HepG2 (cell line): ENCODE measurements around the gene ACE. TPM values are rescaled to one million over a fixed set of nuclear protein-coding genes. Genes with fewer than 3 reads are reported as not detected.

Source experiments
- ATAC-seq: fragments of 200-7000 bp; cut with Tn5 transposase; 3 replicates; pipeline ENCODE4 v1.9.1; 2020; ENCODE audit warnings: mild to moderate bottlenecking, moderate library complexity
- BruUV-seq: library from RNA; stranded (reverse); fragments of 400-500 nt; replicated peaks from 2 replicates; lab custom pipeline; 2021; lab: Mats Ljungman, UMichigan
- CTCF ChIA-PET: fragments of 300-600 bp; formaldehyde crosslinking; extraction: SDS; loops from one replicate; lab custom pipeline; 2021; ENCODE audit warnings: low total read pairs, inconsistent platforms, low intra/inter-chr PET ratio; lab: Yijun Ruan, JAX
- POLR2A ChIA-PET: fragments of 350-600 bp; sonication (Branson Sonifier 250); formaldehyde crosslinking; loops from one replicate; lab custom pipeline; 2020; ENCODE audit warnings: antibody characterized with exemption, inconsistent platforms; lab: Yijun Ruan, JAX
- DNase-seq: peaks from one replicate; pipeline ENCODE4 v3.0.0-alpha.2; 2015; ENCODE audit warnings: low spot score
- FAIRE-seq: peaks from 3 replicates; lab custom pipeline; 2011; peaks lifted over from hg19 to GRCh38; lab: Jason Lieb, UNC
- H2AFZ ChIP-seq: one replicate; pipeline ENCODE4 v1.6.1; 2011; ENCODE audit warnings: low read length, inconsistent platforms
- H3K27ac ChIP-seq: fragments of 300-600 bp; 3 replicates; pipeline ENCODE4 v1.8.0; 2011; ENCODE audit warnings: mixed run types, mild to moderate bottlenecking, mixed read lengths, low read length, inconsistent platforms; ENCODE audit not compliant: insufficient read depth; ENCODE audit errors: extremely low read length
- H3K27me3 ChIP-seq, 2 experiments: fragments of 200-600 bp in 1 of 2; 2 replicates in 1 of 2; 3 replicates in 1 of 2; pipeline versions ENCODE4 v1.6.0 to v1.8.0; 2011; ENCODE audit warnings: low read length in 2 of 2, mild to moderate bottlenecking in 2 of 2, moderate library complexity in 2 of 2, inconsistent platforms in 1 of 2; ENCODE audit not compliant: insufficient read depth in 2 of 2, control insufficient read depth in 1 of 2
- H3K36me3 ChIP-seq, 2 experiments: fragments of 200-600 bp in 1 of 2; replicated peaks in 1 of 2; 2 replicates in 1 of 2; 3 replicates in 1 of 2; pipeline versions ENCODE4 v1.5.1 to v1.8.0; 2011; ENCODE audit warnings: low read length in 2 of 2, inconsistent platforms in 1 of 2; ENCODE audit not compliant: insufficient read depth in 2 of 2, control insufficient read depth in 1 of 2
- H3K4me1 ChIP-seq: 2 replicates; pipeline ENCODE4 v1.5.1; 2012; ENCODE audit warnings: low read length, inconsistent platforms; ENCODE audit not compliant: insufficient read depth
- H3K4me2 ChIP-seq: 2 replicates; pipeline ENCODE4 v1.6.0; 2011; ENCODE audit warnings: low read depth, low read length, inconsistent platforms
- H3K4me3 ChIP-seq, 3 experiments: fragments of 200-600 bp in 1 of 3; sonication (generic), shearing (Covaris generic) in 1 of 3; replicated peaks in 1 of 3; 2 replicates each; pipeline ENCODE4 v1.5.1; 2011 to 2016; ENCODE audit warnings: low read length in 3 of 3, inconsistent platforms in 2 of 3, low read depth in 2 of 3, mild to moderate bottlenecking in 2 of 3, control low read depth in 1 of 3, mixed read lengths in 1 of 3; ENCODE audit not compliant: insufficient read depth in 1 of 3
- H3K79me2 ChIP-seq: one replicate; pipeline ENCODE4 v1.6.1; 2011; ENCODE audit warnings: low read length, inconsistent platforms; ENCODE audit not compliant: insufficient read depth
- H3K9ac ChIP-seq: 2 replicates; pipeline ENCODE4 v1.6.0; 2011; ENCODE audit warnings: mild to moderate bottlenecking, low read depth, low read length, inconsistent platforms; ENCODE audit not compliant: insufficient read depth
- H3K9me3 ChIP-seq: 2 replicates; pipeline ENCODE4 v1.5.1; 2012; ENCODE audit warnings: mild to moderate bottlenecking, low read length
- H4K20me1 ChIP-seq: 2 replicates; pipeline ENCODE4 v1.6.0; 2011; ENCODE audit warnings: inconsistent platforms, mild to moderate bottlenecking, low read length, moderate library complexity; ENCODE audit not compliant: insufficient read depth
- CREM ChIP-seq, 2 experiments: sonication (generic) in 1 of 2; formaldehyde crosslinking in 1 of 2; IDR thresholded peaks; 2 replicates each; pipeline versions ENCODE4 v1.4.0 to v1.6.1; 2016 to 2020; ENCODE audit warnings: antibody characterized with exemption in 1 of 2, mild to moderate bottlenecking in 1 of 2, missing genetic modification reagents in 1 of 2
- GATAD2A ChIP-seq: IDR thresholded peaks from 2 replicates; pipeline ENCODE4 v1.6.1; 2016
- IRF2 ChIP-seq: IDR thresholded peaks from 2 replicates; pipeline ENCODE4 v1.6.1; 2018; ENCODE audit warnings: missing genetic modification reagents, missing compliant biosample characterization
- KAT2B ChIP-seq: fragments of 150-350 bp; IDR thresholded peaks from 2 replicates; pipeline ENCODE4 v1.6.1; 2014; ENCODE audit warnings: low read depth, low read length, borderline replicate concordance
- MXD4 ChIP-seq: IDR thresholded peaks from 2 replicates; pipeline ENCODE4 v1.6.1; 2016; ENCODE audit warnings: mild to moderate bottlenecking, missing biosample characterization, missing genetic modification reagents
- ZBTB7B ChIP-seq: sonication (generic); formaldehyde crosslinking; IDR thresholded peaks from 2 replicates; pipeline ENCODE4 v1.4.0; 2020; ENCODE audit warnings: missing genetic modification reagents
- ZNF20 ChIP-seq: sonication (generic); formaldehyde crosslinking; IDR thresholded peaks from 2 replicates; pipeline ENCODE4 v1.4.0; 2020; ENCODE audit warnings: mild to moderate bottlenecking, moderate library complexity, missing genetic modification reagents
- ZNF230 ChIP-seq: sonication (generic); formaldehyde crosslinking; IDR thresholded peaks from 2 replicates; pipeline ENCODE4 v1.4.0; 2020; ENCODE audit warnings: mild to moderate bottlenecking, missing genetic modification reagents
- ZNF549 ChIP-seq: sonication (generic); formaldehyde crosslinking; IDR thresholded peaks from 2 replicates; pipeline ENCODE4 v1.5.0; 2020; ENCODE audit warnings: missing genetic modification reagents
- ZNF570 ChIP-seq: sonication (generic); formaldehyde crosslinking; IDR thresholded peaks from 2 replicates; pipeline ENCODE4 v1.4.0; 2020; ENCODE audit warnings: mild to moderate bottlenecking, missing genetic modification reagents, borderline replicate concordance
- ZNF644 ChIP-seq: IDR thresholded peaks from 2 replicates; pipeline ENCODE4 v1.6.1; 2016; ENCODE audit warnings: low read depth
- ZNF746 ChIP-seq: sonication (generic); formaldehyde crosslinking; IDR thresholded peaks from 2 replicates; pipeline ENCODE4 v1.8.0; 2022; ENCODE audit warnings: mild to moderate bottlenecking, missing genetic modification reagents
- ZNF775 ChIP-seq: sonication (generic); formaldehyde crosslinking; IDR thresholded peaks from 2 replicates; pipeline ENCODE4 v1.4.0; 2020; ENCODE audit warnings: missing genetic modification reagents, mild to moderate bottlenecking, moderate library complexity, borderline replicate concordance
- ZSCAN21 ChIP-seq: sonication (generic); formaldehyde crosslinking; IDR thresholded peaks from 2 replicates; pipeline ENCODE4 v1.8.0; 2022; ENCODE audit warnings: mild to moderate bottlenecking, missing genetic modification reagents, moderate library complexity, borderline replicate concordance
- WGBS: methylation state at CpG from one replicate; pipeline ENCODE4 v1.1.6; 2017; ENCODE audit warnings: low lambda C conversion rate; 5-methylcytosine and 5-hydroxymethylcytosine counted together
- in situ Hi-C: cut with HindIII; loops from 2 replicates; pipeline ENCODE4 v1.10.0; 2017; ENCODE audit warnings: low pct_unique_long_range_greater_than_20kb; ENCODE audit not compliant: extremely low pct_ligation_motif_present
- intact Hi-C: fragments of 100-400 bp; cut with micrococcal nuclease; formaldehyde crosslinking; loops from one replicate; pipeline ENCODE4 v1.10.0; 2022; ENCODE audit not compliant: unreplicated experiment
- polyA plus RNA-seq, 8 experiments: library from polyadenylated mRNA; depleted of rRNA in 3 of 8; stranded (reverse) in 7 of 8; unstranded in 1 of 8; fragments of >200 nt; fragmentation: Illumina TruSeq in 4 of 8; extraction: Trizol in 4 of 8; gene quantifications; 2 replicates each; pipeline versions ENCODE4 v1.2.1 to v1.2.3, GENCODE V29; 2011 to 2016; ENCODE audit warnings: low read depth in 4 of 8, missing spikeins in 1 of 8, mixed read lengths in 1 of 8; ENCODE audit not compliant: insufficient read depth in 1 of 8
- total RNA-seq, 5 experiments: library from RNA; depleted of rRNA; stranded (reverse); fragments of >200 nt; fragmentation: Illumina TruSeq; extraction: Trizol; gene quantifications; 2 replicates each; pipeline ENCODE4 v1.2.3, GENCODE V29; 2016; ENCODE audit warnings: low read depth in 1 of 5
- TF ChIP-seq, protein P1 (sequence below): sonication (generic); formaldehyde crosslinking; conservative IDR thresholded peaks from 2 replicates; pipeline ENCODE4 v1.4.0; 2020; ENCODE audit warnings: missing genetic modification reagents
- TF ChIP-seq, protein P2 (sequence below): sonication (generic); formaldehyde crosslinking; conservative IDR thresholded peaks from 2 replicates; pipeline ENCODE4 v1.8.0; 2022; ENCODE audit warnings: mild to moderate bottlenecking, moderate library complexity, missing genetic modification reagents

The ACE gene
- total and polyA plus RNA-seq, 2 of the 13 experiments (the other 11 are each of a cell fraction or from before 2014, with no cell fraction given) = 0.08 to 0.13 TPM

DNA sequence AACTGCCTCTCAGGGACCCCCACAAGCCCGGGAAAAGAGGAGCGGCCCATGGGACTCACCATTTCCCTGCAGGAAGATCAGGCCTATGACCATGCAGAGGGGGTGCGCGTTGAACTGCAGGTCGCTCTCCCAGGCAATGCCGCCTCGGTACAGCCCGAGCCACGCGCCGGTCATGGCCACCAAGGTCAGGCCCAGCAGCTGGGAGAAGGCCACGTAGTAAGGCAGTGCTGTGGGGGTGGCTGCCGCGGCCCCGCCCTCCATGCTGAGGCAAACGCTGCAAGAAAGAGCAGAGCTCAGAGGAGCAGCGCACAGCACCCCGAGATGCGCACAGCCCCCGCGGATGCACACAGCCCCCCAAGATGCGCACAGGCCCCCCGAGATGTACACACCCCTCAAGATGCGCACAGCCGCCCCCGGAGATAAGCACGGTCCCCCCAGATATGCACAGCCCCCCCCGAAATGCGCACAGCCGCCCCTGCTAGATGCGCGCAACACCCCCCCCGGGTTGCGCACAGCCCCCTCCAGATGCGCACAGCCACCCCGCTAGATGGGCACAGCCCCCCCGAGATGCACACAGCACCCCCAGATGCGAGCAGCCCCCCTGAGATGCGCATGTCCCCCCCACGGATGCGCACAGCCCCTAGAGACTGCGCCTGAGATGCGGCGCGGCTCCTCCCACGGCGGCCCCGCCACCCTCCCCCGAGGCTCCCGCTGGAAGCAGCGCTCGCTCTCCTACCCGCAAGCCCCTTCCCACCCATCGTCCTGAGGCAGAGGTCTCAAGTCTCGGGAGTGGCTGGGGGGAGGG, 39.4 kb upstream of the ACE start:
- Histone ChIP-seq H3K4me2 (no peak overlapping the region), H3K36me3 (no peaks in the 10 kb centered on the region), H3K9me3 (no peaks in the 10 kb centered on the region)
- intact Hi-C loops (no loop called here), in situ Hi-C loops (no loop called here)
- DNase-seq = no peak
- TF ChIP-seq KAT2B (no peak), ZBTB7B (CRISPR knock-in tag) (no peak), ZNF230 (CRISPR knock-in tag) (no peak), ZNF20 (no peak), ZNF644 (no peak), ZNF746 (CRISPR knock-in tag) (no peak), MXD4 (CRISPR knock-in tag) (no peak), ZNF570 (CRISPR knock-in tag) (no peak), ZSCAN21 (CRISPR knock-in tag) (no peak), IRF2 (CRISPR knock-in tag) (no peak), CREM (IDR thresholded peaks at IDR 0.05) (no peak), CREM (CRISPR knock-in tag; IDR thresholded peaks at IDR 0.05) (no peak), ZNF549 (CRISPR knock-in tag) (no peak), ZNF775 (CRISPR knock-in tag) (no peak), GATAD2A (CRISPR knock-in tag) (no peak)
- TF ChIP-seq, protein P1, sequence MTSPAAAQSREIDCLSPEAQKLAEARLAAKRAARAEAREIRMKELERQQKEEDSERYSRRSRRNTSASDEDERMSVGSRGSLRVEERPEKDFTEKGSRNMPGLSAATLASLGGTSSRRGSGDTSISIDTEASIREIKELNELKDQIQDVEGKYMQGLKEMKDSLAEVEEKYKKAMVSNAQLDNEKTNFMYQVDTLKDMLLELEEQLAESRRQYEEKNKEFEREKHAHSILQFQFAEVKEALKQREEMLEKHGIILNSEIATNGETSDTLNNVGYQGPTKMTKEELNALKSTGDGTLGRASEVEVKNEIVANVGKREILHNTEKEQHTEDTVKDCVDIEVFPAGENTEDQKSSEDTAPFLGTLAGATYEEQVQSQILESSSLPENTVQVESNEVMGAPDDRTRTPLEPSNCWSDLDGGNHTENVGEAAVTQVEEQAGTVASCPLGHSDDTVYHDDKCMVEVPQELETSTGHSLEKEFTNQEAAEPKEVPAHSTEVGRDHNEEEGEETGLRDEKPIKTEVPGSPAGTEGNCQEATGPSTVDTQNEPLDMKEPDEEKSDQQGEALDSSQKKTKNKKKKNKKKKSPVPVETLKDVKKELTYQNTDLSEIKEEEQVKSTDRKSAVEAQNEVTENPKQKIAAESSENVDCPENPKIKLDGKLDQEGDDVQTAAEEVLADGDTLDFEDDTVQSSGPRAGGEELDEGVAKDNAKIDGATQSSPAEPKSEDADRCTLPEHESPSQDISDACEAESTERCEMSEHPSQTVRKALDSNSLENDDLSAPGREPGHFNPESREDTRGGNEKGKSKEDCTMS (CRISPR knock-in tag) = no peak
- TF ChIP-seq, protein P2, sequence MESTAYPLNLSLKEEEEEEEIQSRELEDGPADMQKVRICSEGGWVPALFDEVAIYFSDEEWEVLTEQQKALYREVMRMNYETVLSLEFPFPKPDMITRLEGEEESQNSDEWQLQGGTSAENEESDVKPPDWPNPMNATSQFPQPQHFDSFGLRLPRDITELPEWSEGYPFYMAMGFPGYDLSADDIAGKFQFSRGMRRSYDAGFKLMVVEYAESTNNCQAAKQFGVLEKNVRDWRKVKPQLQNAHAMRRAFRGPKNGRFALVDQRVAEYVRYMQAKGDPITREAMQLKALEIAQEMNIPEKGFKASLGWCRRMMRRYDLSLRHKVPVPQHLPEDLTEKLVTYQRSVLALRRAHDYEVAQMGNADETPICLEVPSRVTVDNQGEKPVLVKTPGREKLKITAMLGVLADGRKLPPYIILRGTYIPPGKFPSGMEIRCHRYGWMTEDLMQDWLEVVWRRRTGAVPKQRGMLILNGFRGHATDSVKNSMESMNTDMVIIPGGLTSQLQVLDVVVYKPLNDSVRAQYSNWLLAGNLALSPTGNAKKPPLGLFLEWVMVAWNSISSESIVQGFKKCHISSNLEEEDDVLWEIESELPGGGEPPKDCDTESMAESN = no peak
- TF ChIP-seq, all 625 proteins: peak for 0
- no TSS peak for BruUV-seq
- POLR2A ChIA-PET = no interaction called here
- no peak for FAIRE-seq
- Histone ChIP-seq H2AFZ (no peak overlapping the region), H4K20me1 (no peaks in the 10 kb centered on the region), H3K9ac (no peak overlapping the region), H3K4me3 (no peak overlapping the region), H3K27ac (no peak overlapping the region), H3K4me1 (peaks cover 43% of the 10 kb centered on the region), H3K79me2 (no peaks in the 10 kb centered on the region), H3K27me3 (peaks cover 1 to 15% of the 10 kb centered on the region in 2 experiments; a peak in 2 of 5 replicates)
- CTCF ChIA-PET = no interaction called here
- WGBS = 81% methylated on average over 39 of the region's 55 CpGs
- ATAC-seq = no peak
